ENCODE data around the gene TMEM87B. TPM values are rescaled to one million over a fixed set of nuclear protein-coding genes. Genes with fewer than 3 reads are reported as not detected.

TMEM87B gene
- total and polyA plus RNA-seq, 2 of the 4 experiments (the other 2 are of a cell fraction): 6.3 to 12.5 TPM

DNA sequence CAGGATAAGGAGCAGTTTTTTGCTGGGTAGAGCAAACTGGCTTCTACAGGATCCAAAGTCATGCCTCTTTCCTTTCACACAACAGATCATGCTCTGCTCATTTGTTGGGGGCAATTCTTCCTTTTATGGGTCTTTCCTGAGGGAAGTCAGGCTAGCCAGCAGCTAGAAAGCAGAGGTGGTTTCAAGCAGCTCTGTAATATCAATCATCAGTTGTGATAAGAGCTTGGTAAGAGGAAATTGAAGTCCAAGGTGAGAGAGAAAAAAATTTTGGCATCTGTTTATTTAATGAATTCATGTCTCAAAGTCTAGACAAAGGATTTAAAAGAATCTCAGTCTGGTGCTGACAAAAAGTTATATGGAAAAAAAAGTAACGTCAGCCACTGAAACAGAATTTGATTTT lies 6.2 kb downstream of the TMEM87B start:
- dilution Hi-C loops (cut with HindIII; ENCODE audit: low sequenced_read_pairs, unreplicated experiment): no loop called here
- Histone ChIP-seq H2BK5ac (ENCODE audit: low read depth, low read length, poor library complexity, severe bottlenecking) (no peak overlapping the region), H3K4me2 (ENCODE audit: low read depth, low read length) (no peak overlapping the region)

More for the DNA sequence above, 6.2 kb downstream of the TMEM87B start:
- Histone ChIP-seq H2AK5ac (ENCODE audit: low read depth, low read length) (no peak overlapping the region), H3K56ac (ENCODE audit: extremely low read depth, insufficient read depth, low read length) (no peak overlapping the region), H4K20me1 (ENCODE audit: insufficient read depth, low read length) (peaks cover 23% of the 10 kb centered on the region), H3K27ac (ENCODE audit: insufficient read depth, low read length) (no peak overlapping the region), H3K27me3 (ENCODE audit: control insufficient read depth, insufficient read depth, low read length) (no peaks in the 10 kb centered on the region), H3K4me1 (ENCODE audit: control insufficient read depth, insufficient read depth, low read length) (peaks cover 23% of the 10 kb centered on the region), H2BK15ac (ENCODE audit: low read depth, low read length) (no peak overlapping the region), H4K8ac (ENCODE audit: low read depth in 2 of 2, low read length in 2 of 2) (no peak overlapping the region; a peak in 1 of 4 replicates), H3K18ac (ENCODE audit: low read depth, low read length) (no peak overlapping the region), H4K5ac (ENCODE audit: low read depth, low read length) (no peak overlapping the region), H2AFZ (replicated peaks; ENCODE audit: low read length, poor library complexity) (no peak overlapping the region), H3K14ac (replicated peaks; ENCODE audit: low read depth, low read length) (no peak overlapping the region), H2AK9ac (replicated peaks; ENCODE audit: low read depth, low read length, poor library complexity) (no peak overlapping the region), H2BK20ac (ENCODE audit: low read depth, low read length) (no peak overlapping the region), H4K91ac (ENCODE audit: insufficient read depth, low read depth, low read length) (no peak overlapping the region), H3K9me1 (ENCODE audit: insufficient read depth, low read length) (peaks cover 23% of the 10 kb centered on the region), H3K23ac (ENCODE audit: low read depth, low read length) (no peak overlapping the region), H2BK120ac (ENCODE audit: low read depth, low read length) (no peak overlapping the region), H3K9ac (ENCODE audit: low read depth, low read length) (no peak overlapping the region), H3K4me3 (ENCODE audit: insufficient read depth, low read depth, low read length) (no peak overlapping the region), H3K79me1 (ENCODE audit: low read depth in 1 of 2, low read length in 2 of 2) (peaks cover 50 to 75% of the 10 kb centered on the region in 2 experiments), H3K36me3 (ENCODE audit: control insufficient read depth, insufficient read depth, low read length) (peaks cover 29% of the 10 kb centered on the region), H3K9me3 (ENCODE audit: control insufficient read depth, insufficient read depth, low read length) (no peaks in the 10 kb centered on the region), H3K4ac (ENCODE audit: low read depth, low read length) (no peak overlapping the region)
- no peak for ATAC-seq (ENCODE audit: low read depth)
- CTCF ChIA-PET: no interaction called here
- POLR2A ChIA-PET (ENCODE audit: unreplicated experiment): no interaction called here
- no peak for TF ChIP-seq MXI1 (IDR thresholded peaks at IDR 0.05; ENCODE audit: borderline replicate concordance, low read depth, low read length)
- TF ChIP-seq SMC3 (IDR thresholded peaks at IDR 0.05; ENCODE audit: low read depth, low read length): no peak
- TF ChIP-seq, protein P1, sequence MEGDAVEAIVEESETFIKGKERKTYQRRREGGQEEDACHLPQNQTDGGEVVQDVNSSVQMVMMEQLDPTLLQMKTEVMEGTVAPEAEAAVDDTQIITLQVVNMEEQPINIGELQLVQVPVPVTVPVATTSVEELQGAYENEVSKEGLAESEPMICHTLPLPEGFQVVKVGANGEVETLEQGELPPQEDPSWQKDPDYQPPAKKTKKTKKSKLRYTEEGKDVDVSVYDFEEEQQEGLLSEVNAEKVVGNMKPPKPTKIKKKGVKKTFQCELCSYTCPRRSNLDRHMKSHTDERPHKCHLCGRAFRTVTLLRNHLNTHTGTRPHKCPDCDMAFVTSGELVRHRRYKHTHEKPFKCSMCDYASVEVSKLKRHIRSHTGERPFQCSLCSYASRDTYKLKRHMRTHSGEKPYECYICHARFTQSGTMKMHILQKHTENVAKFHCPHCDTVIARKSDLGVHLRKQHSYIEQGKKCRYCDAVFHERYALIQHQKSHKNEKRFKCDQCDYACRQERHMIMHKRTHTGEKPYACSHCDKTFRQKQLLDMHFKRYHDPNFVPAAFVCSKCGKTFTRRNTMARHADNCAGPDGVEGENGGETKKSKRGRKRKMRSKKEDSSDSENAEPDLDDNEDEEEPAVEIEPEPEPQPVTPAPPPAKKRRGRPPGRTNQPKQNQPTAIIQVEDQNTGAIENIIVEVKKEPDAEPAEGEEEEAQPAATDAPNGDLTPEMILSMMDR (conservative IDR thresholded peaks at IDR 0.05; ENCODE audit: low read depth, low read length): no peak
- no peak for TF ChIP-seq RAD21 (IDR thresholded peaks at IDR 0.05; ENCODE audit: low read length)
- TF ChIP-seq CHD1 (IDR thresholded peaks at IDR 0.05; ENCODE audit: low read depth, low read length): no peak
- TF ChIP-seq ELK1 (IDR thresholded peaks at IDR 0.05; ENCODE audit: borderline replicate concordance, low read depth, low read length): no peak
- TF ChIP-seq NFE2L2 (IDR thresholded peaks at IDR 0.05; ENCODE audit: low read depth, low read length): no peak
- TF ChIP-seq FOS (IDR thresholded peaks at IDR 0.05; ENCODE audit: low read depth, low read length): no peak
- TF ChIP-seq POLR2A (IDR thresholded peaks at IDR 0.05; ENCODE audit: low read depth, low read length): no peak
- TF ChIP-seq CEBPB (IDR thresholded peaks at IDR 0.05; ENCODE audit: low read depth, low read length): no peak
- TF ChIP-seq RFX5 (IDR thresholded peaks at IDR 0.05; ENCODE audit: low read depth, low read length): no peak
- no peak for TF ChIP-seq MAFK (IDR thresholded peaks at IDR 0.05; ENCODE audit: low read depth, low read length)
- no peak for TF ChIP-seq RCOR1 (IDR thresholded peaks at IDR 0.05; ENCODE audit: insufficient replicate concordance, low read length)
- TF ChIP-seq USF2 (IDR thresholded peaks at IDR 0.05; ENCODE audit: low read depth, low read length): no peak
- no peak for TF ChIP-seq MAZ (IDR thresholded peaks at IDR 0.05; ENCODE audit: borderline replicate concordance, low read depth, low read length)
- no peak for TF ChIP-seq BHLHE40 (IDR thresholded peaks at IDR 0.05; ENCODE audit: low read depth, low read length)
- BruUV-seq (replicated peaks): no TSS peak
- WGBS, 2 experiments (ENCODE audit: extremely low coverage in 2 of 2, insufficient read length in 1 of 2): no CpG with 5 or more reads among the region's 1 CpG
- in situ Hi-C loops (cut with MboI; ENCODE audit: low sequenced_read_pairs) (no loop called here), intact Hi-C loops (cut with micrococcal nuclease) (no loop called here)
- no peak for DNase-seq

All from IMR-90 (cell line).